ENCODE measurements around the gene MTARC2. TPM values are rescaled to one million over a fixed set of nuclear protein-coding genes. Genes with fewer than 3 reads are reported as not detected.
"Not testable (repeated sequence)": the region's sequence is repeated elsewhere in the genome, so short reads cannot be mapped to it uniquely, and the experiment has no call there.

Gene MTARC2
- total RNA-seq, 4 donors from 2014 or later = 15.6 to 22.9 (median 20.5) TPM

GRCh38 chr1:220708244-220708643 is 39.9 kb upstream of the MTARC2 start:
- peaks cover 0 to 7% (median 0%) of the 10 kb centered on the region in 4 donors for H3K4me1 ChIP-seq
- intact Hi-C loops (cut with DNase I) = no loop called here
- H3K9me3 ChIP-seq = no peaks in the 10 kb centered on the region
- no peak for DNase-seq (ENCODE audit: extremely low spot score)
- no peaks in the 10 kb centered on the region for H3K36me3 ChIP-seq
- no peaks in the 10 kb centered on the region for H3K27me3 ChIP-seq
- H3K4me3 ChIP-seq = no peak overlapping the region
- WGBS = 88% methylated on average over 4 of the region's 4 CpGs
- H3K27ac ChIP-seq (replicated peaks in 1 of 4) = no peak overlapping the region
- no peak for TF ChIP-seq POLR2A (IDR thresholded peaks at IDR 0.05; ENCODE audit: low read depth)
- no peak for TF ChIP-seq EP300 (IDR thresholded peaks at IDR 0.05)
- no peak for TF ChIP-seq POLR2AphosphoS5 (IDR thresholded peaks at IDR 0.05)
- no peak for TF ChIP-seq CTCF (IDR thresholded peaks at IDR 0.05)

- no peak for DNase-seq (ENCODE audit: extremely low spot score)
- no peaks in the 10 kb centered on the region for H3K27me3 ChIP-seq
- peaks cover 0 to 5% (median 0%) of the 10 kb centered on the region in 4 donors for H3K4me1 ChIP-seq
- intact Hi-C loops (cut with DNase I) = no loop called here
- TF ChIP-seq CTCF (IDR thresholded peaks at IDR 0.05) (no peak), POLR2A (IDR thresholded peaks at IDR 0.05; ENCODE audit: low read depth) (no peak), POLR2AphosphoS5 (IDR thresholded peaks at IDR 0.05) (no peak), EP300 (IDR thresholded peaks at IDR 0.05) (no peak)
- 69% methylated on average over 9 of the region's 9 CpGs for WGBS
- H3K36me3 ChIP-seq = no peaks in the 10 kb centered on the region
- no peak overlapping the region for H3K27ac ChIP-seq (replicated peaks in 1 of 4)
- H3K4me3 ChIP-seq = no peak overlapping the region
- no peaks in the 10 kb centered on the region for H3K9me3 ChIP-seq
Measured at GRCh38 chr1:220708936-220709801, 39.0 kb upstream of the MTARC2 start.

- H3K9me3 ChIP-seq = no peaks in the 10 kb centered on the region
- TF ChIP-seq POLR2A (IDR thresholded peaks at IDR 0.05; ENCODE audit: low read depth) = no peak
- no peak for TF ChIP-seq EP300 (IDR thresholded peaks at IDR 0.05)
- TF ChIP-seq CTCF (IDR thresholded peaks at IDR 0.05) = no peak
- TF ChIP-seq POLR2AphosphoS5 (IDR thresholded peaks at IDR 0.05) = no peak
- no peak overlapping the region for H3K27ac ChIP-seq (replicated peaks in 1 of 4)
- H3K27me3 ChIP-seq = no peaks in the 10 kb centered on the region
- intact Hi-C loops (cut with DNase I) = no loop called here
- 61% methylated on average over 4 of the region's 4 CpGs for WGBS
- H3K4me1 ChIP-seq = peaks cover 0 to 5% (median 0%) of the 10 kb centered on the region in 4 donors
- DNase-seq (ENCODE audit: extremely low spot score) = no peak
- no peak overlapping the region for H3K4me3 ChIP-seq
- no peaks in the 10 kb centered on the region for H3K36me3 ChIP-seq
Measured at GRCh38 chr1:220710333-220710732, 37.8 kb upstream of the MTARC2 start.

- Histone ChIP-seq H3K4me3 (no peak overlapping the region), H3K4me1 (no peaks in the 10 kb centered on the region), H3K36me3 (no peaks in the 10 kb centered on the region), H3K27me3 (no peaks in the 10 kb centered on the region), H3K9me3 (no peaks in the 10 kb centered on the region), H3K27ac (replicated peaks in 1 of 4) (no peak overlapping the region)
- no peak for TF ChIP-seq POLR2AphosphoS5 (IDR thresholded peaks at IDR 0.05)
- TF ChIP-seq CTCF (IDR thresholded peaks at IDR 0.05) = no peak
- no peak for TF ChIP-seq POLR2A (IDR thresholded peaks at IDR 0.05; ENCODE audit: low read depth)
- TF ChIP-seq EP300 (IDR thresholded peaks at IDR 0.05) = no peak
- peak; percentile 37 for DNase-seq (ENCODE audit: extremely low spot score)
- intact Hi-C loops (cut with DNase I) = no loop called here
- WGBS = 82% methylated on average over 9 of the region's 9 CpGs
Measured at GRCh38 chr1:220711056-220711809, 36.9 kb upstream of the MTARC2 start.

- H3K4me1 ChIP-seq; H3K27ac ChIP-seq (replicated peaks in 1 of 4); H3K9me3 ChIP-seq; H3K36me3 ChIP-seq; DNase-seq (ENCODE audit: extremely low spot score); H3K27me3 ChIP-seq; intact Hi-C loops (cut with DNase I); H3K4me3 ChIP-seq: not testable (repeated sequence)
- WGBS = 97% methylated on average over 5 of the region's 5 CpGs
Measured at GRCh38 chr1:220715986-220716385, 32.1 kb upstream of the MTARC2 start.

Data from esophagus muscularis mucosa (tissue), 4 donors.